Neural cell (in vitro differentiated cells): ENCODE data around the gene ZNF606. TPM values are rescaled to one million over a fixed set of nuclear protein-coding genes. Genes with fewer than 3 reads are reported as not detected.

Source experiments
- H2AFZ ChIP-seq: fragments of 200-600, 300-800 bp; sonication (generic), shearing (Covaris generic); 2 replicates; pipeline ENCODE4 v1.6.0; 2014; ENCODE audit warnings: low read depth, mild to moderate bottlenecking, antibody characterized with exemption, low read length, moderate library complexity
- H3F3A ChIP-seq: fragments of 200-600 bp; shearing (Covaris generic); 2 replicates; pipeline ENCODE4 v1.6.1; 2016; ENCODE audit warnings: mild to moderate bottlenecking, moderate library complexity, mixed read lengths, antibody characterized with exemption, low read length; ENCODE audit not compliant: insufficient read depth, poor library complexity, severe bottlenecking
- H3K27ac ChIP-seq: fragments of 200-600, 300-800 bp; sonication (generic), shearing (Covaris generic); 2 replicates; pipeline ENCODE4 v1.5.1; 2014; ENCODE audit warnings: mild to moderate bottlenecking, low read length, moderate library complexity
- H3K27me3 ChIP-seq: fragments of 300-800, 200-600 bp; sonication (generic), shearing (Covaris generic); 2 replicates; pipeline ENCODE4 v1.6.0; 2014; ENCODE audit warnings: mild to moderate bottlenecking, low read depth, low read length, moderate library complexity; ENCODE audit not compliant: insufficient read depth
- H3K36me3 ChIP-seq: fragments of 300-800, 200-600 bp; sonication (generic), shearing (Covaris generic); 2 replicates; pipeline ENCODE4 v1.5.1; 2014; ENCODE audit warnings: mild to moderate bottlenecking, antibody characterized with exemption, low read length, moderate library complexity; ENCODE audit not compliant: insufficient read depth
- H3K4me2 ChIP-seq: fragments of 300-800, 200-600 bp; sonication (generic), shearing (Covaris generic); 2 replicates; pipeline ENCODE4 v1.6.0; 2014; ENCODE audit warnings: mild to moderate bottlenecking, low read length
- H3K4me3 ChIP-seq: fragments of 300-800, 200-600 bp; sonication (generic), shearing (Covaris generic); 2 replicates; pipeline ENCODE4 v1.5.1; 2014; ENCODE audit warnings: mild to moderate bottlenecking, low read length, moderate library complexity
- H3K79me2 ChIP-seq: fragments of 200-600 bp; shearing (Covaris generic); replicated peaks from 2 replicates; pipeline ENCODE4 v1.6.0; 2014; ENCODE audit warnings: mild to moderate bottlenecking, low read length, moderate library complexity; ENCODE audit not compliant: insufficient read depth
- H3K9ac ChIP-seq: fragments of 300-800, 200-600 bp; sonication (generic), shearing (Covaris generic); 2 replicates; pipeline ENCODE4 v1.6.1; 2016; ENCODE audit warnings: mild to moderate bottlenecking, low read length, mixed read lengths
- H3K9me2 ChIP-seq: fragments of 200-600 bp; shearing (Covaris generic); 2 replicates; pipeline ENCODE4 v1.6.1; 2016; ENCODE audit warnings: mild to moderate bottlenecking, low read length, mixed read lengths; ENCODE audit not compliant: insufficient read depth
- H3K9me3 ChIP-seq: fragments of 200-600, 300-800 bp; sonication (generic), shearing (Covaris generic); 2 replicates; pipeline ENCODE4 v1.6.1; 2016; ENCODE audit warnings: mild to moderate bottlenecking, mixed run types, low read length, moderate library complexity, mixed read lengths
- H4K20me1 ChIP-seq: fragments of 200-600 bp; shearing (Covaris generic); 2 replicates; pipeline ENCODE4 v1.6.1; 2016; ENCODE audit warnings: mild to moderate bottlenecking, mixed run types; ENCODE audit not compliant: insufficient read depth
- EP300 ChIP-seq: fragments of 450-650 bp; conservative IDR thresholded peaks from 2 replicates; pipeline ENCODE4 v1.6.1; 2014; ENCODE audit warnings: antibody characterized with exemption, mild to moderate bottlenecking, moderate library complexity; ENCODE audit not compliant: poor library complexity, severe bottlenecking
- EZH2 ChIP-seq: fragments of 200-600, 300-800 bp; shearing (Covaris generic), sonication (generic); IDR thresholded peaks from 2 replicates; pipeline ENCODE4 v1.6.1; 2014; ENCODE audit warnings: antibody characterized with exemption, low read length, borderline replicate concordance, mild to moderate bottlenecking; ENCODE audit not compliant: insufficient read depth, poor library complexity, severe bottlenecking
- MXI1 ChIP-seq: fragments of 450-650 bp; conservative IDR thresholded peaks from 2 replicates; pipeline ENCODE4 v1.6.1; 2014; ENCODE audit warnings: antibody characterized with exemption, mild to moderate bottlenecking; ENCODE audit not compliant: poor library complexity, severe bottlenecking
- POLR2AphosphoS5 ChIP-seq: IDR thresholded peaks from 2 replicates; pipeline ENCODE4 v1.6.1; 2012
- RAD21 ChIP-seq: fragments of 450-650 bp; conservative IDR thresholded peaks from 2 replicates; pipeline ENCODE4 v1.6.1; 2014; ENCODE audit warnings: antibody characterized with exemption, mild to moderate bottlenecking, moderate library complexity
- REST ChIP-seq: IDR thresholded peaks from 2 replicates; pipeline ENCODE4 v1.6.1; 2012; ENCODE audit warnings: borderline replicate concordance
- SMC3 ChIP-seq: fragments of 450-650 bp; conservative IDR thresholded peaks from 2 replicates; pipeline ENCODE4 v1.6.1; 2014; ENCODE audit warnings: antibody characterized with exemption, mild to moderate bottlenecking, moderate library complexity; ENCODE audit not compliant: poor library complexity
- TAF1 ChIP-seq: IDR thresholded peaks from 2 replicates; pipeline ENCODE4 v1.6.1; 2012; ENCODE audit warnings: low read depth
- polyA plus RNA-seq: library from polyadenylated mRNA; depleted of rRNA; stranded (reverse); fragments of >200 nt; gene quantifications from 2 replicates; pipeline ENCODE4 v1.2.3, GENCODE V29; 2014
- TF ChIP-seq, protein P1 (sequence below): fragments of 450-650 bp; IDR thresholded peaks from 2 replicates; pipeline ENCODE4 v1.5.1; 2014; ENCODE audit warnings: antibody characterized with exemption, mild to moderate bottlenecking, moderate library complexity; ENCODE audit not compliant: poor library complexity, severe bottlenecking

ZNF606 gene
- polyA plus RNA-seq, 1 donor from 2014 or later, result 39.1 TPM

DNA sequence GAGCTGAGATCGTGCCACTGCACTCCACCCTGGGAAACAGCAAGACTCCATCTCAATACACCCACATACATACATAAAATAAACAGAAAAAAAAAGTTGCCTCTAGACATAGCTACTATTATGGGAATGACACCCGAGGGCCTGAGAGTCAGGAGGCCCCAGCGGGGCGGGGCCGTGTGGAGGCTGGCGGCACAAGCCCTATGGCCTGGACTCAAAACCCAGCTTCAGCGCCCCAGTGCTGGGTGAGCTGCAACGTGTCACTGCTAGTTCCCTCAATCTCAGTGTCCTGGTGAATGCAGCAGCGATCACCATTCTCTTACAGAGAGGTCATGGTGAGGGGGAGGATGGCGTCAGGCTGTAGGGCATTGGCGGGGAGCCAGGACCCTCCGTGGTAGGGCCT, 22.0 kb upstream of the ZNF606 start:
- no peaks in the 10 kb centered on the region for H3K9me3 ChIP-seq
- H2AFZ ChIP-seq, result no peak overlapping the region
- no peak overlapping the region for H3K9ac ChIP-seq
- no peak overlapping the region for H3K4me3 ChIP-seq
- H3F3A ChIP-seq, result no peaks in the 10 kb centered on the region
- H3K27me3 ChIP-seq, result no peaks in the 10 kb centered on the region
- H3K9me2 ChIP-seq, result no peaks in the 10 kb centered on the region
- no peaks in the 10 kb centered on the region for H4K20me1 ChIP-seq
- H3K79me2 ChIP-seq, result no peaks in the 10 kb centered on the region
- no peak overlapping the region for H3K27ac ChIP-seq
- TF ChIP-seq EZH2 (no peak), EP300 (no peak), RAD21 (no peak), SMC3 (no peak), POLR2AphosphoS5 (no peak)
- TF ChIP-seq, protein P1, sequence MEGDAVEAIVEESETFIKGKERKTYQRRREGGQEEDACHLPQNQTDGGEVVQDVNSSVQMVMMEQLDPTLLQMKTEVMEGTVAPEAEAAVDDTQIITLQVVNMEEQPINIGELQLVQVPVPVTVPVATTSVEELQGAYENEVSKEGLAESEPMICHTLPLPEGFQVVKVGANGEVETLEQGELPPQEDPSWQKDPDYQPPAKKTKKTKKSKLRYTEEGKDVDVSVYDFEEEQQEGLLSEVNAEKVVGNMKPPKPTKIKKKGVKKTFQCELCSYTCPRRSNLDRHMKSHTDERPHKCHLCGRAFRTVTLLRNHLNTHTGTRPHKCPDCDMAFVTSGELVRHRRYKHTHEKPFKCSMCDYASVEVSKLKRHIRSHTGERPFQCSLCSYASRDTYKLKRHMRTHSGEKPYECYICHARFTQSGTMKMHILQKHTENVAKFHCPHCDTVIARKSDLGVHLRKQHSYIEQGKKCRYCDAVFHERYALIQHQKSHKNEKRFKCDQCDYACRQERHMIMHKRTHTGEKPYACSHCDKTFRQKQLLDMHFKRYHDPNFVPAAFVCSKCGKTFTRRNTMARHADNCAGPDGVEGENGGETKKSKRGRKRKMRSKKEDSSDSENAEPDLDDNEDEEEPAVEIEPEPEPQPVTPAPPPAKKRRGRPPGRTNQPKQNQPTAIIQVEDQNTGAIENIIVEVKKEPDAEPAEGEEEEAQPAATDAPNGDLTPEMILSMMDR, result no peak
- H3K36me3 ChIP-seq, result no peaks in the 10 kb centered on the region
- no peak overlapping the region for H3K4me2 ChIP-seq

DNA sequence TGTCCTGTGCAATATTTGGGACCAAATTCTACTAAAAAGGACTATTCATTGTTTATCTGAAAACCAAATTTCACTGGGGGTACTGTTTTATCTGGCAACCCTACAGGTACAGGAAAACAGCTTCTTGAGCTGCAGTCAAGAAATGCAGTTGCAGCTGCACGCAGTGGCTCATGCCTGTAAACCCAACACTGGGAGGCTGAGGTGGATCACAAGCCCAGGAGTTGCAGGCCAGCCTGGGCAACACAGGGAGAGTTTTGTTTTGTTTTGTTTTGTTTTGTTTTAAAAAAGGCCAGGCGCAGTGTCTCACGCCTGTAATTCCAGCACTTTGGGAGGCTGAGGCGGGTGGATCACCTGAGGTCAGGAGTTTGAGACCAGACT, 19.7 kb upstream of the ZNF606 start:
- no peak overlapping the region for H3K4me3 ChIP-seq
- no peaks in the 10 kb centered on the region for H3K27me3 ChIP-seq
- no peaks in the 10 kb centered on the region for H3K79me2 ChIP-seq
- no peak for TF ChIP-seq RAD21
- TF ChIP-seq, protein P1, result no peak
- TF ChIP-seq POLR2AphosphoS5, result no peak
- no peak for TF ChIP-seq EZH2
- no peak for TF ChIP-seq REST
- no peak for TF ChIP-seq MXI1
- TF ChIP-seq SMC3, result no peak
- no peak for TF ChIP-seq TAF1
- no peak for TF ChIP-seq EP300
- H4K20me1 ChIP-seq, result no peaks in the 10 kb centered on the region
- no peaks in the 10 kb centered on the region for H3K36me3 ChIP-seq
- no peak overlapping the region for H3K27ac ChIP-seq
- no peaks in the 10 kb centered on the region for H3K9me3 ChIP-seq
- no peak overlapping the region for H2AFZ ChIP-seq
- no peaks in the 10 kb centered on the region for H3K9me2 ChIP-seq
- no peak overlapping the region for H3K9ac ChIP-seq
- H3F3A ChIP-seq, result no peaks in the 10 kb centered on the region
- H3K4me2 ChIP-seq, result no peak overlapping the region
